GM18868 (cell line): ENCODE data around the gene PHF1.

Source experiments
- ATAC-seq: cut with Tn5 transposase; IDR thresholded peaks from one replicate; pipeline ENCODE4 v1.9.1; 2021; ENCODE audit warnings: mild to moderate bottlenecking, moderate library complexity; ENCODE audit not compliant: unreplicated experiment

The PHF1 gene

GRCh38 chr6:33453393-33454008 is 42.7 kb downstream of the PHF1 start:
- no peak for ATAC-seq

- ATAC-seq: peak; percentile 98
Measured at GRCh38 chr6:33454009-33454946, 43.5 kb downstream of the PHF1 start, which contains the start of gene ZBTB9. Gene ZBTB9 (plus strand): TSS chr6:33454576. CDS start chr6:33455101, 525 bp downstream.

GRCh38 chr6:33455051-33455450 is 44.2 kb downstream of the PHF1 start:
- no peak for ATAC-seq

- ATAC-seq: no peak
Measured at GRCh38 chr6:33456156-33456555, 45.3 kb downstream of the PHF1 start.

GRCh38 chr6:33458676-33459075 is 47.9 kb downstream of the PHF1 start:
- no peak for ATAC-seq

- ATAC-seq: no peak
Measured at GRCh38 chr6:33459226-33459625, 48.4 kb downstream of the PHF1 start.
